ENCODE data around the gene SLC23A2.

GRCh38 chr20:5001174-5002076 lies at the start of gene SLC23A2:
- TF ChIP-seq CTCF (IDR thresholded peaks at IDR 0.05; ENCODE audit: low read depth, low read length, missing input control) (no peak), ATF3 (IDR thresholded peaks at IDR 0.05) (no peak), EGR1 (IDR thresholded peaks at IDR 0.05; ENCODE audit: low read depth in 2 of 2) (no peak), REST (IDR thresholded peaks at IDR 0.05) (no peak), RAD21 (IDR thresholded peaks at IDR 0.05) (no peak), ZBTB33 (IDR thresholded peaks at IDR 0.05) (no peak)

Measured in liver (tissue), 3 donors.